ENCODE results near the gene OOSP4B.
"Not testable (repeated sequence)": the region's sequence is repeated elsewhere in the genome, so short reads cannot be mapped to it uniquely, and the experiment has no call there.

The OOSP4B gene

GRCh38 chr11:60064111-60064510, 47.1 kb downstream of the OOSP4B start:
- no peak for DNase-seq

DNA sequence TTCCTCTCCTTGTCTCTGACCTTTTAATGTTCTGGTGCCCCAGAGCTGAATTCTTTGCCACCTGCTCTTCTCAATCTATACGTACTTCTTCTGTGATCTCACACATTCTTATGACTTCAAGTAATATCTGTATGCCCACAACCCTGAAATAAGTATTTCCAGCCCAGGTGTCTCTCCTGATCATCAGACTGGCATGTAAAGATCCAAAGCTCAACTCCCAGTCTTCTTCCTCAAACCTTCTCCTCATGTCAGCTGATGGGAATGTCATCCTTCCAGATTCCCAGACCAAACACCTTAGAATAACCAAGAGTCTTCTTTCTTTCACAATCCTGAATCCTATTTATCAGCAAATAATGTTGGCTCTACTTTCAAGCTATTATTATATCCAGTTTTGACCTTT, 48.8 kb downstream of the OOSP4B start:
- no peak for DNase-seq

GRCh38 chr11:60069450-60069849, 52.5 kb downstream of the OOSP4B start:
- DNase-seq, result no peak

- DNase-seq, result not testable (repeated sequence)
These were observed 54.7 kb downstream of the OOSP4B start for GRCh38 chr11:60071644-60072043.

GRCh38 chr11:60077216-60077817, 60.3 kb downstream of the OOSP4B start:
- DNase-seq, result no peak

DNA sequence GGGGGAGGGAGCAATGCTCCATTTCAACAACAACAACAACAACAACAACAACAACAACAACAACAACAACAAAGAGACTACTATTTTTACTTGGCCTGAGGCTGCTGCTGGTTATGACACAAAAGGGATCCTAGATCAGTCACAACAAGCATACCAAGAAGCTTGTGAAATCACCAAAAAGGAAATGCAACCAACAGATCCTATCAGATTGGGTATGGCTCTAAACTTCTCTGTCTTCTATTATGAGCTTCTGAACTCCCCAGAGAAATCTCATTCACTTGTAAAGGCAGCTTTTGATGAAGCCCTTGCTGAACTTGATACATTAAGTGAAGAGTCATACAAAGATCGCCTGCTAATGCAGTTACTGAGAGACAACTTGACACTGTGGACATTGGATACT, 61.0 kb downstream of the OOSP4B start:
- DNase-seq, result no peak

DNA sequence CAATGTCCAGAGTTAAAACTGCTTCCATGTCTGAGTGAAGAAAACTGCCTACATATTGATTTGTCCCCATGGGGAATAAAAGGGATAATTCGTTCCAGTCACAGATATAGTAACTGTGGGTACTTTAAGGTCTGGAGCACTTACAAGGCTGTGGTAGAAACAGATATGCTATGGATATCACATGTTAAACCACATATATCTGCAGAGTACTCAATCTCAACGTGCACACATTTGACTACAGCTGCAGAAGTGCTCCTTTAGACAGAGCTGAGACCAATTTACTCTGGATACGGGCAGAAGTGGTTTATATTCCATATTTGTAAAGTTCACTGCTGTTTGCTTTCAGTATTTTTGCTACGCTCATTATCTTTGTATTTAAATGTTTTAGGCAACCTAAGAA, 61.8 kb downstream of the OOSP4B start:
- DNase-seq, result no peak

- no peak for DNase-seq
These were observed 63.6 kb downstream of the OOSP4B start for GRCh38 chr11:60080535-60080934.

Measured in midbrain (tissue), 1 donor.